IPS DF 6.9 (cell line): ENCODE results near the gene DEFB128.
A peak's percentile ranks its signal among the peaks of the same experiment; 100 is the strongest.
"Not testable (repeated sequence)": the region's sequence is repeated elsewhere in the genome, so short reads cannot be mapped to it uniquely, and the experiment has no call there.

Experiments used
- DNase-seq: peaks from one replicate; pipeline ENCODE4 v3.0.0-alpha.2; 2013; ENCODE audit warnings: low read depth, low spot score
- H3K27ac ChIP-seq: one replicate; pipeline ENCODE4 v1.5.1; 2013; ENCODE audit warnings: low read length, control low read depth
- H3K27me3 ChIP-seq: 2 replicates; pipeline ENCODE4 v1.6.1; 2013; ENCODE audit warnings: mild to moderate bottlenecking, low read length; ENCODE audit not compliant: control insufficient read depth, insufficient read depth
- H3K36me3 ChIP-seq: 2 replicates; pipeline ENCODE4 v1.6.1; 2013; ENCODE audit warnings: low read length; ENCODE audit not compliant: control insufficient read depth, insufficient read depth
- H3K4me1 ChIP-seq: 2 replicates; pipeline ENCODE4 v1.6.1; 2013; ENCODE audit warnings: low read length; ENCODE audit not compliant: control insufficient read depth, insufficient read depth
- H3K4me3 ChIP-seq: 2 replicates; pipeline ENCODE4 v1.5.1; 2013; ENCODE audit warnings: mild to moderate bottlenecking, low read length
- H3K9me3 ChIP-seq: 2 replicates; pipeline ENCODE4 v1.6.1; 2013; ENCODE audit warnings: low read length, inconsistent platforms; ENCODE audit not compliant: control insufficient read depth, insufficient read depth
- WGBS: extraction: QIAGEN DNeasy Blood & Tissue Kit; methylation state at CpG from one replicate; pipeline ENCODE4 v1.1.7; 2013; ENCODE audit warnings: mixed read lengths, missing lambda C conversion rate; ENCODE audit not compliant: insufficient read length, insufficient coverage; 5-methylcytosine and 5-hydroxymethylcytosine counted together

Gene DEFB128

DNA sequence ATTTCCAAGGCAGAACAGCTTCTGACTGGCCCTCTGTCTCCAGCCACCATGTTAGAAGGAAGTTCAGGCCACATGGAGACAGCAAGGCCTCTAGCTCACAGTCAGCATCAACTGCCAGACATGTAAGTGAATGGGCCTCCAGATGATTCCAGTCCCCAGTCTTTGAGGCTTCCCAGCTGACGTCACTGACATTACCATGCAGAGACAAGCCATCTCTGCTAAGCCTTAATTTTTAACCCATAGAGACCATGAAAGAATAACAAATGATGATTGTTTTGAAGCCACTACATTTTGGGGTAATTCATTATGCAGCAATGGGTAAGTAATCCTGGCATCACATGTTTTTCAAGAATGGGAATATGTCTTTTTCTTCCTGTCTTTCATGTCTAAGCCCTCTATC lies 26.3 kb upstream of the DEFB128 start:
- Histone ChIP-seq H3K9me3 (no peaks in the 10 kb centered on the region), H3K27ac (no peak overlapping the region), H3K4me3 (no peak overlapping the region), H3K4me1 (no peaks in the 10 kb centered on the region), H3K27me3 (no peaks in the 10 kb centered on the region), H3K36me3 (no peaks in the 10 kb centered on the region)
- no CpG with 5 or more reads among the region's 1 CpG for WGBS
- no peak for DNase-seq

DNA sequence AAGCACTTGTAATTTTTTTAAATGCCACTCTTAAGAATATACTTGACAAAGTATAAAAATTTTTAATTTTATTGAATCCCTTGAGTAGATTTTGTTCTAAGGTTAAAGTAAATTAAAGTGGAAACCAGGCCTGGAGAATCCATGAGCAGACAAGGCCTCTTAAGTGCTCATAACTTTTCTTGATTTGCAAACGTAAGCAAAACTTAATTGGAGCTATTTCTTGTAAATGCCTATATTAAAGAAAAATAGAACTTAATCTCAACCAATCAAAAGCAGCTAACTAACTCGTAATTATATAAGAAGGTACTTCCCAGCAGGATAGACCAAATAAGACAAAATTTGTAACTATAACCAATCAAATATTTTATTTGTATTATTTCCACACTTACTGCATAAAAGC lies 24.9 kb upstream of the DEFB128 start:
- no peak for DNase-seq
- WGBS, result no CpG with 5 or more reads among the region's 2 CpGs
- Histone ChIP-seq H3K36me3 (no peaks in the 10 kb centered on the region), H3K27me3 (no peaks in the 10 kb centered on the region), H3K4me3 (no peak overlapping the region), H3K4me1 (no peaks in the 10 kb centered on the region), H3K9me3 (no peaks in the 10 kb centered on the region), H3K27ac (no peak overlapping the region)

DNA sequence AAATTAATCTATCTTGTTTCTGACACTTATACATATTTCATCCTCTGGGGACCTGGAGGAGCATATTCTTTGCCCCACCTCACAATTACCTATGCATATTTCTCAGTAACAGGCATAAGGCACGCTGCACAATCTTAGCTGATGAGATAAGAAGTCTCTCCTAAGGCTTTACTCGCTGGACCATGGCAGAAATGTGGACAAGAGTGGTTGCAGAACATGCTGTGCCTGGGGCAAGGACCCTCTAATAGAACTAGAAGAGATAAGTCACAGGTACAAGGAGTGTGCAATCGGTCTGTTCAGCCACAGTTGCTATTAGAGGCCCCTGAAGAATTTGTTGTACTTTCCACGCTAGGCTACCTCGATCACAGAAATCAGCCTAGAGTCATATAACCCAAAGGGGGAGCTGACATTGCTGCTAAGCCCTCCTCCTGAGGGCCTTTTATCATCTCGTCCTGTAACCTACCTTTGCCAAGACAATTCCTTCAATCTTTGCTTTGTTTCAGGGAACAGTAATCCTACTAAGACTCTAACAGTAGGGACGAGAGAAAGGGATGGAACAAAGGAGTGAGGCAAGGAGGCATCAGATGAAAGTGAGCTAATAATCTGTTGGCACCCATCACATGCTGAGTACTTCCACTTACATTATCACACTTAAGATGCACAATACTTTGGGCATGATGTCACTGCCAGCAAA lies 21.4 kb upstream of the DEFB128 start:
- Histone ChIP-seq H3K4me1 (no peaks in the 10 kb centered on the region), H3K36me3 (no peaks in the 10 kb centered on the region), H3K27ac (no peak overlapping the region), H3K9me3 (no peaks in the 10 kb centered on the region), H3K4me3 (no peak overlapping the region), H3K27me3 (no peaks in the 10 kb centered on the region; the same call in 1 of the 2 replicates)
- no CpG with 5 or more reads among the region's 7 CpGs for WGBS
- no peak for DNase-seq

DNA sequence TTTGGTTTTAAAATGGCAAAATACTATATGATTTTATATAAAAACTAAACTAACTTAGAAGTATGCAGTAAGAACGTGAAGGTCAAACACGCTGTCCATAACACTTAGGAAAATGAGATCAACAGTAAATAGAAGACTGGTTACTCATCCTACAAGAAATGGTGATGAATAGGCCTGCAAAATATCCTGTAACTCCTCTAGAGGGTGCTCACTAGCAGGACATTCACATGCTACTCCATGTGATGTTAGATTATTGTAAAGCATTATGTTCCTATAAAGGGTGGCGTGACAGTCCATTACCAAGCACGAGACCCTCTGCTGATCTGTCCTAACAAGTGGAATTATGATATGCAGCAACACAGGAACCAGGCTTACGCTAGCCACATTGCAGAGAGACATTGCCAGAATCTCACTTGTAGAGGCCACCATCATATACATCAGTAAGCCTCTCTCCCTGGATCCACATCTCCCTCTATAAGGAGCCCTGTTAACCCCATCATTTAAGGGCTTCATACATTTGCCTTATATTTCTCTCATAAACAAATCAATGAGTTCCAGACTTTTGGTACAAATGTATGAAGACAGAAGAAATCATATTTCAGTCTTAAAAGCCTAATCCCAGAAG lies 19.5 kb upstream of the DEFB128 start:
- H3K4me3 ChIP-seq, result no peak overlapping the region
- no peak overlapping the region for H3K27ac ChIP-seq
- no CpG with 5 or more reads among the region's 5 CpGs for WGBS
- H3K4me1 ChIP-seq, result no peaks in the 10 kb centered on the region
- no peaks in the 10 kb centered on the region; the same call in 1 of the 2 replicates for H3K27me3 ChIP-seq
- no peaks in the 10 kb centered on the region for H3K9me3 ChIP-seq
- no peaks in the 10 kb centered on the region for H3K36me3 ChIP-seq
- DNase-seq, result peak; percentile 5

DNA sequence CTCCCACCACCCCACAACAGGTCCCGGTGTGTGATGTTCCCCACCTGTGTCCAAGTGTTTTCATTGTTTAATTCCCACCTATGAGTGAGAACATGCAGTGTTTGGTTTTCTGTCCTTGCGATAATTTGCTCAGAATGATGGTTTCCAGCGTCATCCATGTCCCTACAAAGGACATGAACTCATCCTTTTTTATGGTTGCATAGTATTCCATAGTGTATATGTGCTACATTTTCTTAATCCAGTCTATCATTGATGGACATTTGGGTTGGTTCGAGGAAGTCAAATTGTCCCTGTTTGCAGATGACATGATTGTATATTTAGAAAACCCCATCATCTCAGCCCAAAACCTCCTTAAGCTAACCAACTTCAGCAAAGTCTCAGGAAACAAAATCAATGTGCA lies 14.1 kb upstream of the DEFB128 start:
- not testable (repeated sequence) for DNase-seq, H3K9me3 ChIP-seq, H3K27ac ChIP-seq, H3K36me3 ChIP-seq, H3K27me3 ChIP-seq, H3K4me1 ChIP-seq, H3K4me3 ChIP-seq
- no CpG with 5 or more reads among the region's 4 CpGs for WGBS

DNA sequence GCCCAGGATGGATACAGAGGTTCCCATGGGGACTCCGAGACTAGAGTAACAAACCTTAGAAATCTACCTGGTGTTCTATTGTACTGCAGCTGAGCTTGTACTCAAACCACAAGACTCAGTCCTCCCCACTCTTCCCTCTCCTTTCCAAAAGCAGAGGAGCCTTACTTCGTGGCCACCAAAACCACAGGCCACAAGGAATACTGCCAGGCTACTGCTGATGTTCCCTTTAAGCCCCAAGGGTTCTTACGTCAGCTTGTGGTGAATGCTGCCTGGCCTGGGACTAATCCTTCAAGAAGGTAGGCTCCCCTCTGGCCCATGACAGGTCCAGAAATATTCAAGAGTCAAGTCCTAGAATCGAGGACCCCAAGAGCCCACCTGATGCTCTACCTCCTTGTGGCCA lies 10.5 kb upstream of the DEFB128 start:
- Histone ChIP-seq H3K27ac (no peak overlapping the region), H3K27me3 (no peaks in the 10 kb centered on the region), H3K9me3 (peaks cover 3% of the 10 kb centered on the region; the same call in 1 of the 2 replicates), H3K4me3 (no peak overlapping the region), H3K4me1 (no peaks in the 10 kb centered on the region), H3K36me3 (no peaks in the 10 kb centered on the region)
- no CpG with 5 or more reads among the region's 4 CpGs for WGBS
- DNase-seq, result no peak

DNA sequence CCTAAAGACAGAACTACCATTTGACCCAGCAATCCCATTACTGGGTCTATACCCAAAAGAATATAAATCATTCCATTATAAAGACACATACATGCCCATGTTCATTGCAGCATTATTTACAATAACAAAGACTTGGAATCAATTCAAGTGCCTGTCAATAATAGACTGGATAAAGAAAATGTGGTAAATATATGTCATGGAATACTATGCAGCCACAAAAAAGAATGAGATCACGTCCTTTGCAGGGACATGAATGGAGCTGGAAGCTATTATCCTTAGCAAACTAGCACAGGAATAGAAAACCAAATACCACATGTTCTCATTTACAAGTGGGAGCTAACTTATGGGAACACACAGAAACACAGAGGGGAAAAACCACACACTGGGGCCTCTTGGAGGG lies 8.7 kb upstream of the DEFB128 start:
- Histone ChIP-seq H3K36me3 (no peaks in the 10 kb centered on the region), H3K4me3 (no peak overlapping the region), H3K4me1 (no peaks in the 10 kb centered on the region), H3K27me3 (no peaks in the 10 kb centered on the region), H3K27ac (no peak overlapping the region), H3K9me3 (peaks cover 3% of the 10 kb centered on the region; the same call in 1 of the 2 replicates)
- no peak for DNase-seq
- no CpG with 5 or more reads among the region's 1 CpG for WGBS

DNA sequence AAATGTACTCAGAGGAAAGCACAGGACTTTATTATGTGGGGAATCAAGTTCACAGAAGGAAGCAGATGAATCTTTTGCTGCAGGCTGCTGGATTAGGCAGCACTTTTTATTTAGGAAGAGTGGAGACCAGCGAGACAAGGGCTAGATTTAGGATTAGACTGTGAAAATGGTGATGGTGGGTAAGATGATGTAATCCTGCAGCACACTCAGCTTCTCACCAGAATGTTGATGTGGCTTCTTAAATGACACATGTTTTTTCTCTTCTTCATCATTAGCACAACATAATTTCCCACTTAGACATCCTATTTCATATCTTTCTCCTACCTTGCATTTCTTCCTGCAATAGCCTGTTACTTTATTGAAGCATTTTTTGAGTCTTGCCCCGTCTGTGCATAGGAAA lies 1.8 kb downstream of the DEFB128 start:
- Histone ChIP-seq H3K27me3 (no peaks in the 10 kb centered on the region), H3K36me3 (no peaks in the 10 kb centered on the region), H3K27ac (no peak overlapping the region), H3K9me3 (peaks cover 5% of the 10 kb centered on the region), H3K4me3 (no peak overlapping the region), H3K4me1 (no peaks in the 10 kb centered on the region)
- WGBS, result no CpG with 5 or more reads among the region's 2 CpGs
- DNase-seq, result no peak

DNA sequence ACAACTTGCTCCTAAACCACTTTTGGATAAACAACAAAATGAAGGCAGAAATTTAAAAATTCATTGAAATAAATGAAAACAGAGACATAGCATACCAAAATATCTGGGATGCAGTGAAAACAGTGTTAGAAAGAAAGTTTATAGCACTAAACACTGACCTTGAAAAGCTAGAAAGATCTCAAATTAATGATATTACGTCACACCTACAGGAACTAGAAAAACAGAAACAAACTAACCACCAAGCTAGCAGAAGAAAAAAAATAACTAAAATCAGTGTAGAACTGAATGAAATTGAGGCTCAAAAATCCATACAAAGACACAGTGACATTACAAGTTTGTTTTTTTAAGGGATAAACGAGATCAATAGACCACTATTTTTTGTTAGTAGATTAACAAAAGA lies 5.2 kb downstream of the DEFB128 start:
- H3K4me3 ChIP-seq, result no peak overlapping the region
- H3K27me3 ChIP-seq, result no peaks in the 10 kb centered on the region
- no peak for DNase-seq
- no peaks in the 10 kb centered on the region for H3K36me3 ChIP-seq
- WGBS, result no CpG with 5 or more reads among the region's 2 CpGs
- H3K27ac ChIP-seq, result no peak overlapping the region
- no peaks in the 10 kb centered on the region for H3K4me1 ChIP-seq
- H3K9me3 ChIP-seq, result peaks cover 3% of the 10 kb centered on the region

DNA sequence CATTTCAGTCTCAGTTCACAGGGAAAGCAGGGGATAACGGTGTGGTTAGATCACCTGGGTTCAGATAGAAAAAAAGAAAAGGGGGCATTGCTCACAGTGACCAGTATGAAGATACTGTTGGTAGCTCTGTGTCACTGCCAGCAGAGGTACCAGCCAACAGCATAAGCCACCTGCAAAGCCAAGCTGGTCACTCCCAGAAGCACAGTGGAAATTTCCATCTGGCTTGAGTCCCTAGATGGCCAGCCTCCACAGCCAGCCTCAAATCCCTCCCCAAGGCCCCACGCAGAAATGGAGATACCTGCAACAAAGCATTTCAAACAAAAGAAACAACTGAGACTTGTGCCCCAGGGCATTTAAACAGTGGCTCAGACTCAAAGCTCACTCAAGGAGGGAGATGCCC lies 20.6 kb downstream of the DEFB128 start:
- DNase-seq, result no peak

DNA sequence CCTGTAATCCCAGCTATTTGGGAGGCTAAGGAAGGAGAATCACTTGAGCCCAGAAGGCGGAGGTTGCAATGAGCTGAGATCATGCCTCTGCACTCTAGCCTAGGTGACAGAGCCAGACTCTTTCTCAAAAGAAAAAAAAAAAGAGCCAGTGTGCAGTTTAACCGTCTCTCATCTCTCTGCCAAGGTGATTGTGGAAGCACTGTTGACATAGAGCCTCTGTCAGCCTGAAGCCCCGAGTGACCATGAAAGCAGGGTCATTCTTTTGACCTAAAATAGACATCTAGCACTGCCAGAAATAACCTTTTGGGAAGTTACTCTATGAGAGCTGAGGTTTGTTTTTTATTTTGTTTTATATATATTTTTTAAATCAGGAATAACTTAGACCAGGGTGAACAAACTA lies 24.9 kb downstream of the DEFB128 start:
- peaks cover 3% of the 10 kb centered on the region; the same call in 1 of the 2 replicates for H3K9me3 ChIP-seq
- no peaks in the 10 kb centered on the region for H3K4me1 ChIP-seq
- no CpG with 5 or more reads among the region's 3 CpGs for WGBS

More for the DNA sequence above, 20.6 kb downstream of the DEFB128 start:
- no peaks in the 10 kb centered on the region for H3K27me3 ChIP-seq
- H3K36me3 ChIP-seq, result no peaks in the 10 kb centered on the region
- WGBS, result no CpG with 5 or more reads among the region's 2 CpGs
- no peak overlapping the region for H3K27ac ChIP-seq
- H3K4me1 ChIP-seq, result no peaks in the 10 kb centered on the region
- no peak overlapping the region for H3K4me3 ChIP-seq
- H3K9me3 ChIP-seq, result peaks cover 4% of the 10 kb centered on the region; the same call in 1 of the 2 replicates

More for the DNA sequence above, 24.9 kb downstream of the DEFB128 start:
- H3K27me3 ChIP-seq, result no peaks in the 10 kb centered on the region
- no peak for DNase-seq
- no peaks in the 10 kb centered on the region for H3K36me3 ChIP-seq
- H3K27ac ChIP-seq, result no peak overlapping the region
- no peak overlapping the region for H3K4me3 ChIP-seq
